Measurements from ENCODE around the gene MYO5C.

GRCh38 chr15:52183562-52184173, 111.9 kb downstream of the MYO5C start:
- peak; percentile 88 for TF ChIP-seq CTCF (IDR thresholded peaks at IDR 0.05; ENCODE audit: low read depth, low read length)
- no peak for TF ChIP-seq EZH2phosphoT487 (IDR thresholded peaks at IDR 0.05; ENCODE audit: low read depth)

Data from OCI-LY3 (cell line).